Measurements from ENCODE around the gene PIR.
A peak's percentile ranks its signal among the peaks of the same experiment; 100 is the strongest.

Gene PIR

DNA sequence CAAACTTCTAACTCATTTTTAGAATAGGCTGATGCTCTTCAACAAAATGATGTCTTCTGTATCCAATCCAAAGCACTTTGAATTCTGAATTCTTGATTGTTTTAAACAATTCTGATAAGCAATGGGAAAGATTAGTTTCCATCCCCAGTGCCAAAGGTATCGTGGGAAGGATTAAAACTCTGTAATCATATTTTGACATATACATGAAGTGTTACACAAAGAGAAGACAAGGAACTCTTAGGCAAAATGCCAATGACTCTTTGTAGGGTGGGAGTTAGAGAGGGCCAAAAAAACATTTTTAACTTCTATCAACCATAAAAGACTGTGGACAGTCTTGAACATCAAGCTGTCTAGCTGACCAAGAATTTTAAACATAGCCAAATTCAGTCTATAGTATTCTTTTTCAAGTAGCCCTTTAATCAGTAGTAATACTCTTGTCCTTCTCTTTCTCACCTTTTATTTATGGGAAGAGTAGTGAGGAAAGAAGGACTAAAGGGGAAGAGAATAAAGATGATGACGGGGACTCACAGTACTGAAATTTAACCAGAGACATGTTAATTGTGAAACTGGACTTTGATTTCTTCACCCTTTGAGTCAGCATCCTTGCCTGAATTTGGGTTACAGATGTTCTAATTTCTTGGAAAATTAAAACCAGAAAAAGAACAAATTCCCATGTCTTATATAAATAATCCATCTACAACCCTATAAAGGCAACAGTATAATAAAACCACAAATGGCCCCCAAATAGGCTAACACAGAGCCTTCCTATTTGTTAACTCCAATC, 57.1 kb downstream of the PIR start:
- TF ChIP-seq, protein P1, sequence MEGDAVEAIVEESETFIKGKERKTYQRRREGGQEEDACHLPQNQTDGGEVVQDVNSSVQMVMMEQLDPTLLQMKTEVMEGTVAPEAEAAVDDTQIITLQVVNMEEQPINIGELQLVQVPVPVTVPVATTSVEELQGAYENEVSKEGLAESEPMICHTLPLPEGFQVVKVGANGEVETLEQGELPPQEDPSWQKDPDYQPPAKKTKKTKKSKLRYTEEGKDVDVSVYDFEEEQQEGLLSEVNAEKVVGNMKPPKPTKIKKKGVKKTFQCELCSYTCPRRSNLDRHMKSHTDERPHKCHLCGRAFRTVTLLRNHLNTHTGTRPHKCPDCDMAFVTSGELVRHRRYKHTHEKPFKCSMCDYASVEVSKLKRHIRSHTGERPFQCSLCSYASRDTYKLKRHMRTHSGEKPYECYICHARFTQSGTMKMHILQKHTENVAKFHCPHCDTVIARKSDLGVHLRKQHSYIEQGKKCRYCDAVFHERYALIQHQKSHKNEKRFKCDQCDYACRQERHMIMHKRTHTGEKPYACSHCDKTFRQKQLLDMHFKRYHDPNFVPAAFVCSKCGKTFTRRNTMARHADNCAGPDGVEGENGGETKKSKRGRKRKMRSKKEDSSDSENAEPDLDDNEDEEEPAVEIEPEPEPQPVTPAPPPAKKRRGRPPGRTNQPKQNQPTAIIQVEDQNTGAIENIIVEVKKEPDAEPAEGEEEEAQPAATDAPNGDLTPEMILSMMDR (IDR thresholded peaks at IDR 0.05; ENCODE audit: low read depth, low read length, missing control alignments), result no peak
- DNase-seq (ENCODE audit: extremely low read depth, low read depth), result no peak
- no peak overlapping the region for H3K4me3 ChIP-seq (replicated peaks; ENCODE audit: low read depth, low read length)

DNA sequence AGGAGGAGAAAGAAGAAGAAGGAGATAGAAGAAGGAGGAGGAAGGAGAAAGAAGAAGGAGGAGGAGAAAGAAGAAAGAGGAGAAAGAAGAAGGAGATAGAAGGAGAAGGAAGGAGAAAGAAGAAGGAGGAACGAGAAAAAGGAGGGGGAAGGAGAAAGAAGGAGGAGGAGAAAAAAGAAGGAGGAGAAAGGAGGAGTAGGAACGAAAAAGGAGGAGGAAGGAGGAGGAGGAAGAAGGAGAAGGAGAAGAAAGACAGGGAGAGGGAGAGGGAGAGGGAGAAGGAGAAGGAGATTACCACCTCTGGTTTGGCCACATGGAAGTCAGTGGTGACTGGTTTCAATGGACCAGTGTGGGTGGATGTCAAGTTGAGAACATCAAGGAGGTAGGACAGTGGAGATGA, 58.9 kb downstream of the PIR start:
- TF ChIP-seq, protein P1 (IDR thresholded peaks at IDR 0.05; ENCODE audit: low read depth, low read length, missing control alignments), result no peak
- no peak for DNase-seq (ENCODE audit: extremely low read depth, low read depth)
- no peak overlapping the region for H3K4me3 ChIP-seq (replicated peaks; ENCODE audit: low read depth, low read length)

DNA sequence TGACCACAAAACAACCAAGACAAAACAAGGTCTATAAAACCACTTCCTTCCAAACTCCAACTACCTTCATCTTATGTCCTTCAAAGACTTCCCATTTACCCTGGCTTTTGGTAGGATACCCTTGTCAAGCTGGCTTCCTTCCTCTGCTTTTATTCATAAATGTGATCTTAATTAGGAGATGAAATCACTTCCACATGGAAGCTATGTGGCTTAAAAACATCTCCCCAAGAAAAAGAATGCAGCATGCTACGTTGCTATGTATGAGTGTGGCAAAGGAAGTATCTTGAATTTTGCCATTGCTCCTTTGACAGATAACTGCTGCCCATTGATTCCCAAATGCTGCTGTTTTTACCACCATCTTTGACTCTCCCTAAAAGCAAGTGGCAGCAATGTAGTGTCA, 62.5 kb downstream of the PIR start:
- H3K4me3 ChIP-seq (replicated peaks; ENCODE audit: low read depth, low read length), result no peak overlapping the region
- TF ChIP-seq, protein P1 (IDR thresholded peaks at IDR 0.05; ENCODE audit: low read depth, low read length, missing control alignments), result no peak
- DNase-seq (ENCODE audit: extremely low read depth, low read depth), result peak; percentile 53

DNA sequence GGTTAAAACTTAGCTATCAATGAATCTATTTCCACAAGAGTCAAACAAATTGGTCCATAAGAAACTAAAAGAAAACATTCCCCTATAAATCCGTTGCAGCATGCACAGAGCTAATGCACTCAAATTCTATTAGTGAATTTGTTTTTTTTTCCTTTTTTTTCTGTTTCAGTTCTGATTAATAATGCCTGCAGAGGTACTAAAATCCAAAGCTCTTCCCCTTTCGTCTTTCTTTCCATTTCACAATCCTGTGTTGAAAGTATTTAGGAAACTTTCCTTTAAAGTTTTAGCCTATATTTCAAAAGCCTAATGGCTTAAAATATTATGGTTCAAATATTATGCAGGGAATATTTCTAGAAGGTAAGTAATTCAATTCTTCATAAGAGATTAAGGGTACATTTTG, 63.1 kb downstream of the PIR start:
- TF ChIP-seq, protein P1 (IDR thresholded peaks at IDR 0.05; ENCODE audit: low read depth, low read length, missing control alignments), result no peak
- H3K4me3 ChIP-seq (replicated peaks; ENCODE audit: low read depth, low read length), result no peak overlapping the region
- no peak for DNase-seq (ENCODE audit: extremely low read depth, low read depth)

DNA sequence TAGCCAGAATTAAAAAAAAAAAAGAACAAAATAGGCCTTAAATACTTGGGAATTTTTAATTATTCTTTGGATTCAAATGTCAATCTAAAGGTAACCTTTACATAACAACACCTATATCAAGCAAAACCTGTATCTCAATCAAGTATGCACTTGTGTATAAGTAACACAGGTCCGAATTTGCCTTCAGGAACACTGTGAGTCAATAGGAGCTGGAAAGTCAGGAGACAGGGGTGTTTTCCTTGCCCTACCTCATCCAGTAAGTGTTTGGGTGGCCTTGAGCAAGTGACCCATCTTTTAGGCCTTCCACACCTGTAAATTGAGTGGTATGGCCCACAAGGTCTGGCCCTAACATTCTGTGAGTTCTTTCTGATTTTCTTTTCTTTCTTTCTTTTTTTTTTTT, 68.1 kb downstream of the PIR start:
- no peak for DNase-seq (ENCODE audit: extremely low read depth, low read depth)
- H3K4me3 ChIP-seq (replicated peaks; ENCODE audit: low read depth, low read length), result no peak overlapping the region
- TF ChIP-seq, protein P1 (IDR thresholded peaks at IDR 0.05; ENCODE audit: low read depth, low read length, missing control alignments), result no peak

DNA sequence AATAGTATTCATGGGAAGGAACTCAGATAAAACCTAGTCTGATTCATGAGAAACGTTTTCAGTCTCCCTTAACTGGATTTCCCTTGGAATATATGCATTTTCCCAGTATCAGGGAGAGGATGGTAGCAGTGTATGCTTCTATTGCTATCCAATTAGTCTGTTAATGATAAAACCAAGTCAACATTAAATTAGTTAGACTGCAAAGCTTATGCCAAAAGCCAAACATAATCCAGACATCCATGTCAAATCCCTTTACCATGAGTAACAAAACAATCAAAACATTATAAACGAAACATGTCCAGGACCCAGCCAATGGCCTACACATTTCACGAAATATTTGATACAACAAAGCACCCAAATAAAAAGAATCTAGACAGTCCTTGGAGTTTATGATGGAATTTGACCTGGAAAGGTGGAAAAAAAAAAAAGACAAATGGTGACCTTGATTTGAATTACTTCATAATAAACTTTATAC, 74.4 kb downstream of the PIR start:
- TF ChIP-seq, protein P1 (IDR thresholded peaks at IDR 0.05; ENCODE audit: low read depth, low read length, missing control alignments), result no peak
- no peak for DNase-seq (ENCODE audit: extremely low read depth, low read depth)
- no peak overlapping the region for H3K4me3 ChIP-seq (replicated peaks; ENCODE audit: low read depth, low read length)
